Neutrophil (primary cell): ENCODE data around the gene MAG.
A peak's percentile ranks its signal among the peaks of the same experiment; 100 is the strongest.

Source experiments
- H3K27ac ChIP-seq: fragments of 200-600 bp; sonication (generic); 2 replicates; pipeline ENCODE4 v1.5.1; 2016; ENCODE audit warnings: mild to moderate bottlenecking, moderate library complexity
- H3K27me3 ChIP-seq: fragments of 200-600 bp; sonication (generic); 2 replicates; pipeline ENCODE4 v1.6.0; 2016; ENCODE audit warnings: mild to moderate bottlenecking
- H3K36me3 ChIP-seq: fragments of 200-600 bp; sonication (generic); 2 replicates; pipeline ENCODE4 v1.5.1; 2017
- H3K4me1 ChIP-seq, 2 experiments: fragments of 200-600 bp in 1 of 2; sonication (generic) in 1 of 2; 1 replicate in 1 of 2; 2 replicates in 1 of 2; pipeline versions ENCODE4 v1.5.1 to v1.6.1; 2013 to 2016; ENCODE audit warnings: low read depth in 1 of 2, low read length in 1 of 2, mild to moderate bottlenecking in 1 of 2, moderate library complexity in 1 of 2; ENCODE audit not compliant: control insufficient read depth in 1 of 2, insufficient read depth in 1 of 2
- H3K4me3 ChIP-seq, 2 experiments: fragments of 200-600 bp in 1 of 2; sonication (generic) in 1 of 2; 1 replicate in 1 of 2; 2 replicates in 1 of 2; pipeline ENCODE4 v1.5.1; 2013 to 2016; ENCODE audit warnings: low read depth in 1 of 2, low read length in 1 of 2, mild to moderate bottlenecking in 1 of 2, moderate library complexity in 1 of 2
- H3K9me3 ChIP-seq: fragments of 200-600 bp; sonication (generic); 2 replicates; pipeline ENCODE4 v1.5.1; 2016
- CTCF ChIP-seq: fragments of 200-600 bp; sonication (generic); IDR thresholded peaks from 2 replicates; pipeline ENCODE4 v1.5.1; 2016; ENCODE audit warnings: antibody characterized with exemption

The MAG gene

GRCh38 chr19:35265126-35265899 lies 26.6 kb upstream of the MAG start:
- Histone ChIP-seq H3K4me1 (peaks cover 37% of the 10 kb centered on the region in 2 experiments), H3K4me3 (no peak overlapping the region), H3K27me3 (peaks cover 26% of the 10 kb centered on the region), H3K27ac (no peak overlapping the region), H3K9me3 (no peaks in the 10 kb centered on the region), H3K36me3 (peaks cover 7% of the 10 kb centered on the region)
- no peak for TF ChIP-seq CTCF

GRCh38 chr19:35265900-35266519 lies 26.0 kb upstream of the MAG start:
- Histone ChIP-seq H3K27ac (no peak overlapping the region), H3K4me3 (no peak overlapping the region), H3K9me3 (no peaks in the 10 kb centered on the region), H3K4me1 (peaks cover 40 to 41% of the 10 kb centered on the region in 2 experiments), H3K36me3 (peaks cover 14% of the 10 kb centered on the region), H3K27me3 (peaks cover 20% of the 10 kb centered on the region)
- TF ChIP-seq CTCF, result no peak

- Histone ChIP-seq H3K27ac (no peak overlapping the region), H3K4me3 (peak overlapping the region; percentile 86 to 99), H3K4me1 (peaks cover 40 to 41% of the 10 kb centered on the region in 2 experiments), H3K27me3 (peaks cover 12% of the 10 kb centered on the region), H3K9me3 (no peaks in the 10 kb centered on the region), H3K36me3 (peaks cover 21% of the 10 kb centered on the region)
- TF ChIP-seq CTCF, result no peak
Measured at GRCh38 chr19:35266520-35267352, 25.2 kb upstream of the MAG start.

- Histone ChIP-seq H3K36me3 (peaks cover 26% of the 10 kb centered on the region), H3K9me3 (no peaks in the 10 kb centered on the region), H3K4me1 (peaks cover 44 to 46% of the 10 kb centered on the region in 2 experiments), H3K27ac (peak overlapping the region; percentile 93), H3K4me3 (peak overlapping the region; percentile 86 to 99), H3K27me3 (peaks cover 6% of the 10 kb centered on the region)
- no peak for TF ChIP-seq CTCF
Measured at GRCh38 chr19:35267353-35267817, 24.6 kb upstream of the MAG start.

- peaks cover 31% of the 10 kb centered on the region for H3K36me3 ChIP-seq
Measured at GRCh38 chr19:35267818-35268535, 24.0 kb upstream of the MAG start.

More at GRCh38 chr19:35267818-35268535, 24.0 kb upstream of the MAG start:
- no peak for TF ChIP-seq CTCF
- Histone ChIP-seq H3K27me3 (no peaks in the 10 kb centered on the region), H3K4me1 (peaks cover 44 to 46% of the 10 kb centered on the region in 2 experiments), H3K27ac (peak overlapping the region; percentile 93), H3K4me3 (peak overlapping the region; percentile 86 to 99), H3K9me3 (no peaks in the 10 kb centered on the region)
